BLaER1 treated with 17β-estradiol and CSF1 and Interleukin-3, amounts not matched to agents 10 nM and 100 nM (cell line): ENCODE data around the gene GABBR2.

Experiments used
- H3K27ac ChIP-seq, 11 experiments: shearing (Covaris generic); formaldehyde crosslinking; 2 replicates each; pipeline ENCODE4 v1.8.1; 2022
- H3K27me3 ChIP-seq, 11 experiments: shearing (Covaris generic); formaldehyde crosslinking; 2 replicates each; pipeline ENCODE4 v1.8.1; 2022
- H3K36me3 ChIP-seq, 11 experiments: shearing (Covaris generic); formaldehyde crosslinking; 2 replicates each; pipeline ENCODE4 v1.8.1; 2022
- H3K4me1 ChIP-seq, 10 experiments: shearing (Covaris generic); formaldehyde crosslinking; 2 replicates each; pipeline ENCODE4 v1.8.1; 2022
- H3K4me2 ChIP-seq, 11 experiments: shearing (Covaris generic); formaldehyde crosslinking; 2 replicates each; pipeline ENCODE4 v1.8.1; 2022
- H3K4me3 ChIP-seq, 10 experiments: shearing (Covaris generic); formaldehyde crosslinking; 2 replicates each; pipeline ENCODE4 v1.8.1; 2022
- H3K9ac ChIP-seq, 11 experiments: shearing (Covaris generic); formaldehyde crosslinking; 2 replicates each; pipeline ENCODE4 v1.8.1; 2022
- H3K9me3 ChIP-seq, 11 experiments: shearing (Covaris generic); formaldehyde crosslinking; replicated peaks in 1 of 11; 2 replicates each; pipeline ENCODE4 v1.8.1; 2022
- H4K20me1 ChIP-seq, 11 experiments: shearing (Covaris generic); formaldehyde crosslinking; 2 replicates each; pipeline ENCODE4 v1.8.1; 2022
- Cebpa-rat ChIP-seq, 11 experiments: shearing (Covaris generic); IDR thresholded peaks; 2 replicates each; pipeline ENCODE4 v1.8.1; 2022

GABBR2 gene

GRCh38 chr9:98610711-98611110 lies 98.0 kb downstream of the GABBR2 start:
- peak in 8 of 11 experiments; percentile 22 to 81 (median 60); a peak in 11 of 22 replicates for TF ChIP-seq Cebpa-rat (IDR thresholded peaks at IDR 0.05)
- peak overlapping the region in 5 of 11 experiments; percentile 12 to 56 (median 44); a peak in 7 of 22 replicates for H3K9ac ChIP-seq

GRCh38 chr9:98610211-98610610 lies 98.5 kb downstream of the GABBR2 start:
- no peaks in the 10 kb centered on the region for H3K27me3 ChIP-seq
- no peak overlapping the region for H3K4me3 ChIP-seq
- H3K27ac ChIP-seq = peak overlapping the region in 7 of 11 experiments; percentile 9 to 75 (median 70); a peak in 13 of 22 replicates
- no peaks in the 10 kb centered on the region for H3K9me3 ChIP-seq
- H3K9ac ChIP-seq = peak overlapping the region in 5 of 11 experiments; percentile 12 to 53 (median 40); a peak in 5 of 22 replicates
- peak overlapping the region in 10 of 11 experiments; percentile 4 to 88 (median 82); a peak in 20 of 22 replicates for H3K4me2 ChIP-seq
- H3K4me1 ChIP-seq = peaks cover 16 to 47% (median 41%) of the 10 kb centered on the region in 10 experiments
- H3K36me3 ChIP-seq = no peaks in the 10 kb centered on the region
- no peaks in the 10 kb centered on the region; a peak in 1 of 22 replicates for H4K20me1 ChIP-seq
- no peak for TF ChIP-seq Cebpa-rat (IDR thresholded peaks at IDR 0.05)

More at GRCh38 chr9:98610711-98611110, 98.0 kb downstream of the GABBR2 start:
- no peaks in the 10 kb centered on the region for H3K27me3 ChIP-seq
- H3K27ac ChIP-seq = peak overlapping the region in 8 of 11 experiments; percentile 37 to 79 (median 72); a peak in 16 of 22 replicates
- H3K4me2 ChIP-seq = peak overlapping the region; percentile 4 to 88 (median 81)
- no peak overlapping the region for H3K4me3 ChIP-seq
- H3K9me3 ChIP-seq = no peaks in the 10 kb centered on the region
- no peaks in the 10 kb centered on the region for H3K36me3 ChIP-seq
- no peaks in the 10 kb centered on the region; a peak in 1 of 22 replicates for H4K20me1 ChIP-seq
- H3K4me1 ChIP-seq = peaks cover 16 to 50% (median 41%) of the 10 kb centered on the region in 10 experiments

- H3K27ac ChIP-seq = peak overlapping the region in 7 of 11 experiments; percentile 9 to 75 (median 70); a peak in 13 of 22 replicates
Measured at GRCh38 chr9:98609646-98610045, 99.1 kb downstream of the GABBR2 start.

GRCh38 chr9:98607787-98608186 lies 100.9 kb downstream of the GABBR2 start:
- TF ChIP-seq Cebpa-rat (IDR thresholded peaks at IDR 0.05) = no peak
- Histone ChIP-seq H3K36me3 (no peaks in the 10 kb centered on the region), H3K27me3 (no peaks in the 10 kb centered on the region), H3K4me2 (no peak overlapping the region), H3K4me1 (peaks cover 16 to 36% (median 31%) of the 10 kb centered on the region in 10 experiments), H3K27ac (no peak overlapping the region), H4K20me1 (no peaks in the 10 kb centered on the region; a peak in 1 of 22 replicates), H3K9me3 (no peaks in the 10 kb centered on the region), H3K9ac (no peak overlapping the region), H3K4me3 (no peak overlapping the region)

More at GRCh38 chr9:98609646-98610045, 99.1 kb downstream of the GABBR2 start:
- Histone ChIP-seq H3K36me3 (no peaks in the 10 kb centered on the region), H3K4me3 (no peak overlapping the region), H3K4me1 (peaks cover 16 to 46% (median 41%) of the 10 kb centered on the region in 10 experiments), H4K20me1 (no peaks in the 10 kb centered on the region; a peak in 1 of 22 replicates), H3K27me3 (no peaks in the 10 kb centered on the region), H3K4me2 (peak overlapping the region in 9 of 11 experiments; percentile 54 to 88 (median 82); a peak in 14 of 22 replicates), H3K9ac (no peak overlapping the region), H3K9me3 (no peaks in the 10 kb centered on the region)
- TF ChIP-seq Cebpa-rat (IDR thresholded peaks at IDR 0.05) = no peak

- no peaks in the 10 kb centered on the region for H3K36me3 ChIP-seq
- H3K9me3 ChIP-seq = no peaks in the 10 kb centered on the region
- peaks cover 16 to 30% (median 25%) of the 10 kb centered on the region in 10 experiments for H3K4me1 ChIP-seq
- no peaks in the 10 kb centered on the region for H4K20me1 ChIP-seq
- H3K27me3 ChIP-seq = no peaks in the 10 kb centered on the region
- no peak for TF ChIP-seq Cebpa-rat (IDR thresholded peaks at IDR 0.05)
- H3K9ac ChIP-seq = no peak overlapping the region
- H3K4me2 ChIP-seq = no peak overlapping the region
- H3K4me3 ChIP-seq = no peak overlapping the region
- no peak overlapping the region for H3K27ac ChIP-seq
Measured at GRCh38 chr9:98607152-98607551, 101.6 kb downstream of the GABBR2 start.

GRCh38 chr9:98606730-98607129 lies 102.0 kb downstream of the GABBR2 start:
- H3K9me3 ChIP-seq = no peaks in the 10 kb centered on the region
- H3K27me3 ChIP-seq = no peaks in the 10 kb centered on the region
- H3K36me3 ChIP-seq = no peaks in the 10 kb centered on the region
- no peak overlapping the region for H3K4me2 ChIP-seq
- peaks cover 16 to 26% (median 21%) of the 10 kb centered on the region in 10 experiments for H3K4me1 ChIP-seq
- H3K27ac ChIP-seq = no peak overlapping the region
- no peaks in the 10 kb centered on the region for H4K20me1 ChIP-seq
- no peak overlapping the region for H3K9ac ChIP-seq
- no peak overlapping the region for H3K4me3 ChIP-seq
- TF ChIP-seq Cebpa-rat (IDR thresholded peaks at IDR 0.05) = no peak

- Histone ChIP-seq H3K27ac (no peak overlapping the region), H3K27me3 (no peaks in the 10 kb centered on the region), H3K4me3 (no peak overlapping the region), H3K4me2 (no peak overlapping the region), H3K9ac (no peak overlapping the region), H4K20me1 (no peaks in the 10 kb centered on the region), H3K9me3 (no peaks in the 10 kb centered on the region), H3K4me1 (peaks cover 0 to 9% (median 5%) of the 10 kb centered on the region in 10 experiments; a peak in 15 of 20 replicates), H3K36me3 (no peaks in the 10 kb centered on the region)
- TF ChIP-seq Cebpa-rat (IDR thresholded peaks at IDR 0.05) = no peak
Measured at GRCh38 chr9:98605116-98605515, 103.6 kb downstream of the GABBR2 start.

- Histone ChIP-seq H3K36me3 (no peaks in the 10 kb centered on the region), H4K20me1 (no peaks in the 10 kb centered on the region), H3K4me1 (peaks cover 0 to 4% (median 0%) of the 10 kb centered on the region in 10 experiments; a peak in 1 of 20 replicates), H3K27ac (no peak overlapping the region), H3K4me3 (no peak overlapping the region), H3K9ac (no peak overlapping the region), H3K9me3 (no peaks in the 10 kb centered on the region), H3K4me2 (no peak overlapping the region), H3K27me3 (no peaks in the 10 kb centered on the region)
- no peak for TF ChIP-seq Cebpa-rat (IDR thresholded peaks at IDR 0.05)
Measured at GRCh38 chr9:98603821-98604383, 104.8 kb downstream of the GABBR2 start.

- H3K4me1 ChIP-seq = peaks cover 0 to 4% (median 0%) of the 10 kb centered on the region in 10 experiments; a peak in 1 of 20 replicates
- no peak for TF ChIP-seq Cebpa-rat (IDR thresholded peaks at IDR 0.05)
- no peak overlapping the region for H3K4me3 ChIP-seq
- no peaks in the 10 kb centered on the region for H3K9me3 ChIP-seq
- H3K9ac ChIP-seq = no peak overlapping the region
- no peak overlapping the region for H3K27ac ChIP-seq
- no peaks in the 10 kb centered on the region for H3K36me3 ChIP-seq
- H4K20me1 ChIP-seq = no peaks in the 10 kb centered on the region
- no peak overlapping the region for H3K4me2 ChIP-seq
- no peaks in the 10 kb centered on the region for H3K27me3 ChIP-seq
Measured at GRCh38 chr9:98602839-98603500, 105.8 kb downstream of the GABBR2 start.
